Astrocyte (in vitro differentiated cells and primary cell): Measurements from ENCODE around the gene P4HA1.

Source experiments
- EZH2 ChIP-seq: IDR thresholded peaks from 2 replicates; pipeline ENCODE4 v1.6.1; 2012; ENCODE audit warnings: mild to moderate bottlenecking, low read length, inconsistent platforms; ENCODE audit not compliant: insufficient read depth
- TF ChIP-seq, protein P1 (sequence below): IDR thresholded peaks from 2 replicates; pipeline ENCODE4 v1.5.1; 2011; ENCODE audit warnings: low read depth, mild to moderate bottlenecking, inconsistent platforms, low read length, moderate library complexity; ENCODE audit not compliant: insufficient read depth

DNA sequence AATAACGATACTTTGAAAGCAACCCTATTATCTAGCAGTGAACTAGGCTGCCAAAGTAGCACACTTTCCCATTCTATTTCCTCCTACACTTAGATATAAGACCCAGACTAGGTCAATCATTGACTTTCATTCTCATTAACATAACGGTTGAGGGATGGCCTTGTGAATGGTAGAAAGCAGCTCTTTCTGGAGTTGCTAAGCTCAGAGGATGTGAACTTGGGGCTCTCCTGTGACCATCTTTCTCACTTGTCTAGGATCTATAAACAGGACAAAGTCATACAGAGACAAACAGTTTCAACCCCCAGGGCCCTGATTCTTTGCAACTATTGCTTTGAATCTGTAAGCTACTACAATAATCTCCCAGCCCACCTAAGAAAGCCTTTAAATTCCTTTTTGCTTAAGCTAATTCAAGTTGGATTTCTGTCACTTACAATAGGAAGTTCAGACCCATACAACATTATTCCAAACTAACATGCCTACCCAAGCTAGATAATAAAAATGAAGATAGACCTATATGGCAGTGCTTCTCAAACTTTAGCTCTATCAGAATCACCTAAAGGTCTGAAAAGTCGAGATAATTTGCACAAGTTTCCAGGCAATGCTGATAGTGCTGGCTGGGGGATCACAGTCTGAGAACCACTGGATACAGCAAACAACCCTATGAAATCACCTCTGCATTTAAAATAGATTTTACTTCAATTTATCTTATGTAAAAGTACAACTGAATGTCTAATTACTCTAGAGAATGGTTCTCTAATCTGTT lies 16.7 kb downstream of the P4HA1 start:
- TF ChIP-seq, protein P1, sequence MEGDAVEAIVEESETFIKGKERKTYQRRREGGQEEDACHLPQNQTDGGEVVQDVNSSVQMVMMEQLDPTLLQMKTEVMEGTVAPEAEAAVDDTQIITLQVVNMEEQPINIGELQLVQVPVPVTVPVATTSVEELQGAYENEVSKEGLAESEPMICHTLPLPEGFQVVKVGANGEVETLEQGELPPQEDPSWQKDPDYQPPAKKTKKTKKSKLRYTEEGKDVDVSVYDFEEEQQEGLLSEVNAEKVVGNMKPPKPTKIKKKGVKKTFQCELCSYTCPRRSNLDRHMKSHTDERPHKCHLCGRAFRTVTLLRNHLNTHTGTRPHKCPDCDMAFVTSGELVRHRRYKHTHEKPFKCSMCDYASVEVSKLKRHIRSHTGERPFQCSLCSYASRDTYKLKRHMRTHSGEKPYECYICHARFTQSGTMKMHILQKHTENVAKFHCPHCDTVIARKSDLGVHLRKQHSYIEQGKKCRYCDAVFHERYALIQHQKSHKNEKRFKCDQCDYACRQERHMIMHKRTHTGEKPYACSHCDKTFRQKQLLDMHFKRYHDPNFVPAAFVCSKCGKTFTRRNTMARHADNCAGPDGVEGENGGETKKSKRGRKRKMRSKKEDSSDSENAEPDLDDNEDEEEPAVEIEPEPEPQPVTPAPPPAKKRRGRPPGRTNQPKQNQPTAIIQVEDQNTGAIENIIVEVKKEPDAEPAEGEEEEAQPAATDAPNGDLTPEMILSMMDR: no peak
- TF ChIP-seq EZH2: no peak
